Endothelial cell of umbilical vein (primary cell): ENCODE measurements around the gene RRM1. TPM values are rescaled to one million over a fixed set of nuclear protein-coding genes. Genes with fewer than 3 reads are reported as not detected.

Experiments
- BruUV-seq: library from RNA; stranded (reverse); fragments of 400-500 nt; replicated peaks from 2 replicates; lab custom pipeline; 2021; lab: Mats Ljungman, UMichigan
- CTCF ChIA-PET: fragments of 300-600, 350-600 bp; sonication (Branson Sonifier 250); formaldehyde crosslinking; loops from one replicate; lab custom pipeline; 2021; ENCODE audit warnings: antibody characterized with exemption, inconsistent platforms; lab: Charles Lee
- POLR2A ChIA-PET: fragments of 300-600, 350-600 bp; sonication (Branson Sonifier 250); formaldehyde crosslinking; loops from one replicate; lab custom pipeline; 2021; ENCODE audit warnings: antibody characterized with exemption, inconsistent platforms; lab: Charles Lee
- DNase-seq: peaks from one replicate; pipeline ENCODE4 v3.0.0-alpha.2; 2011; ENCODE audit warnings: low read depth, low spot score
- FAIRE-seq: peaks from 2 replicates; lab custom pipeline; 2011; peaks lifted over from hg19 to GRCh38; lab: Jason Lieb, UNC
- H2AFZ ChIP-seq: 2 replicates; pipeline ENCODE4 v1.6.0; 2012; ENCODE audit warnings: low read depth, low read length, control low read depth, inconsistent platforms
- H3K27ac ChIP-seq: 2 replicates; pipeline ENCODE4 v1.5.1; 2011; ENCODE audit warnings: low read depth, mild to moderate bottlenecking, control low read depth, low read length, moderate library complexity; ENCODE audit not compliant: insufficient read depth
- H3K27me3 ChIP-seq, 2 experiments: 2 replicates each; pipeline versions ENCODE4 v1.6.0 to v1.6.1; 2011; ENCODE audit warnings: low read length in 2 of 2, mixed read lengths in 1 of 2; ENCODE audit not compliant: control insufficient read depth in 2 of 2, insufficient read depth in 2 of 2
- H3K36me3 ChIP-seq, 2 experiments: 2 replicates in 1 of 2; 3 replicates in 1 of 2; pipeline ENCODE4 v1.5.1; 2011; ENCODE audit warnings: low read length in 2 of 2, mild to moderate bottlenecking in 1 of 2, moderate library complexity in 1 of 2; ENCODE audit not compliant: control insufficient read depth in 2 of 2, insufficient read depth in 2 of 2; ENCODE audit errors: extremely low read depth in 1 of 2
- H3K4me1 ChIP-seq: 3 replicates; pipeline ENCODE4 v1.5.1; 2011; ENCODE audit warnings: mild to moderate bottlenecking, low read length; ENCODE audit not compliant: control insufficient read depth, insufficient read depth; ENCODE audit errors: extremely low read depth
- H3K4me2 ChIP-seq: 2 replicates; pipeline ENCODE4 v1.6.1; 2011; ENCODE audit warnings: low read length, control low read depth, mixed read lengths; ENCODE audit not compliant: insufficient read depth
- H3K4me3 ChIP-seq, 3 experiments: fragments of 200-600 bp in 1 of 3; sonication (generic), shearing (Covaris generic) in 1 of 3; replicated peaks in 1 of 3; 2 replicates each; pipeline ENCODE4 v1.5.1; 2011 to 2016; ENCODE audit warnings: control low read depth in 3 of 3, low read length in 3 of 3, mild to moderate bottlenecking in 2 of 3, inconsistent platforms in 1 of 3, low read depth in 1 of 3, moderate library complexity in 1 of 3; ENCODE audit not compliant: insufficient read depth in 1 of 3
- H3K79me2 ChIP-seq: 2 replicates; pipeline ENCODE4 v1.6.0; 2012; ENCODE audit warnings: low read length, inconsistent platforms; ENCODE audit not compliant: control insufficient read depth, insufficient read depth
- H3K9ac ChIP-seq: replicated peaks from 2 replicates; pipeline ENCODE3; 2011; ENCODE audit warnings: low read length, control low read depth; ENCODE audit not compliant: insufficient read depth; ENCODE audit errors: extremely low read depth
- H3K9me1 ChIP-seq: replicated peaks from 3 replicates; pipeline ENCODE4 v1.6.0; 2011; ENCODE audit warnings: mild to moderate bottlenecking, low read length; ENCODE audit not compliant: control insufficient read depth, insufficient read depth; ENCODE audit errors: extremely low read depth
- H3K9me3 ChIP-seq: replicated peaks from 2 replicates; pipeline ENCODE4 v1.5.1; 2012; ENCODE audit warnings: low read length, inconsistent platforms; ENCODE audit not compliant: control insufficient read depth, insufficient read depth
- H4K20me1 ChIP-seq: replicated peaks from 2 replicates; pipeline ENCODE3; 2011; ENCODE audit warnings: mild to moderate bottlenecking, low read length; ENCODE audit not compliant: control insufficient read depth, insufficient read depth; ENCODE audit errors: extremely low read depth
- EZH2 ChIP-seq: IDR thresholded peaks from 2 replicates; pipeline ENCODE4 v1.6.1; 2012; ENCODE audit warnings: borderline replicate concordance, low read depth, mild to moderate bottlenecking, moderate library complexity, low read length, inconsistent platforms; ENCODE audit not compliant: severe bottlenecking
- FOS ChIP-seq: IDR thresholded peaks from 2 replicates; pipeline ENCODE4 v1.6.1; 2011; ENCODE audit warnings: mild to moderate bottlenecking, low read length, moderate library complexity, borderline replicate concordance; ENCODE audit not compliant: insufficient read depth
- GATA2 ChIP-seq: IDR thresholded peaks from 2 replicates; pipeline ENCODE4 v1.7.0; 2011; ENCODE audit warnings: low read depth, mild to moderate bottlenecking, moderate library complexity, mixed read lengths, low read length; ENCODE audit not compliant: insufficient read length, insufficient read depth
- JUN ChIP-seq: IDR thresholded peaks from 2 replicates; pipeline ENCODE4 v1.6.1; 2011; ENCODE audit warnings: borderline replicate concordance, low read depth; ENCODE audit not compliant: insufficient read length, insufficient read depth
- MYC ChIP-seq: IDR thresholded peaks from one replicate; pipeline ENCODE4 v1.6.1; 2011; ENCODE audit warnings: mild to moderate bottlenecking, low read depth, low read length
- POLR2A ChIP-seq: IDR thresholded peaks from 2 replicates; pipeline ENCODE4 v1.6.1; 2012; ENCODE audit warnings: low read depth, mild to moderate bottlenecking, control low read depth, low read length
- POLR2AphosphoS5 ChIP-seq: IDR thresholded peaks from 2 replicates; pipeline ENCODE4 v1.6.1; 2012; ENCODE audit warnings: low read depth, mild to moderate bottlenecking, control low read depth, low read length, moderate library complexity; ENCODE audit not compliant: insufficient read depth
- dilution Hi-C: fragments of 300-500 bp; cut with MboI; formaldehyde crosslinking; loops from one replicate; pipeline ENCODE4 v1.15.0; 2019; ENCODE audit warnings: low sequenced_read_pairs; ENCODE audit not compliant: extremely low pct_ligation_motif_present
- intact Hi-C: fragments of 100-400 bp; cut with micrococcal nuclease; formaldehyde crosslinking; loops from one replicate; pipeline ENCODE4 v1.10.0; 2022
- polyA plus RNA-seq, 4 experiments: library from polyadenylated mRNA; depleted of rRNA in 3 of 4; stranded (reverse) in 3 of 4; unstranded in 1 of 4; fragments of >200 nt; gene quantifications; 2 replicates each; pipeline versions ENCODE4 v1.2.1 to v1.2.3, GENCODE V29; 2011 to 2012; ENCODE audit warnings: missing spikeins in 1 of 4
- total RNA-seq: library from RNA; stranded (reverse); gene quantifications from 2 replicates; pipeline ENCODE4 v1.2.3, GENCODE V29; 2021
- TF ChIP-seq, protein P1 (sequence below), 2 donors: IDR thresholded peaks; 1 replicate in 1 of 2; 2 replicates in 1 of 2; pipeline ENCODE4 v1.5.1; 2011; ENCODE audit warnings: low read length in 2 of 2, mild to moderate bottlenecking in 2 of 2, moderate library complexity in 2 of 2, control low read depth in 1 of 2, inconsistent platforms in 1 of 2, low read depth in 1 of 2; ENCODE audit not compliant: insufficient read depth in 1 of 2; ENCODE audit errors: extremely low read depth in 1 of 2
- TF ChIP-seq, protein P2 (sequence below): IDR thresholded peaks from 2 replicates; pipeline ENCODE4 v1.6.1; 2011; ENCODE audit not compliant: insufficient read depth, insufficient read length

Gene RRM1
- total and polyA plus RNA-seq, 2 donors (not counting 3 experiments of a cell fraction or from before 2014, with no cell fraction given), result 55.3 to 112 TPM

DNA sequence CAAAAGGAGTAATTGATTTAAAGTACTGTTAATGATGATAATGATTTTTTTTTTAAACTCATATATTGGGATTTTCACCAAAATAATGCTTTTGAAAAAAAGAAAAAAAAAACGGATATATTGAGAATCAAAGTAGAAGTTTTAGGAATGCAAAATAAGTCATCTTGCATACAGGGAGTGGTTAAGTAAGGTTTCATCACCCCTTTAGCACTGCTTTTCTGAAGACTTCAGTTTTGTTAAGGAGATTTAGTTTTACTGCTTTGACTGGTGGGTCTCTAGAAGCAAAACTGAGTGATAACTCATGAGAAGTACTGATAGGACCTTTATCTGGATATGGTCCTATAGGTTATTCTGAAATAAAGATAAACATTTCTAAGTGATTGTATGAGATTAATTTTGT, 43.9 kb downstream of the RRM1 start:
- peaks cover 22% of the 10 kb centered on the region for H3K4me1 ChIP-seq
- H3K9ac ChIP-seq, result no peak overlapping the region
- BruUV-seq, result no TSS peak
- no peak overlapping the region for H3K4me2 ChIP-seq
- H4K20me1 ChIP-seq, result no peaks in the 10 kb centered on the region
- no peak for FAIRE-seq
- H3K36me3 ChIP-seq, result peaks cover 0 to 3% of the 10 kb centered on the region in 2 experiments
- H3K4me3 ChIP-seq, result no peak overlapping the region
- no peaks in the 10 kb centered on the region for H3K9me3 ChIP-seq
- H3K27me3 ChIP-seq, result no peaks in the 10 kb centered on the region
- dilution Hi-C loops (no loop called here), intact Hi-C loops (no loop called here)
- H3K79me2 ChIP-seq, result no peaks in the 10 kb centered on the region
- no peak for TF ChIP-seq MYC
- no peak for TF ChIP-seq FOS
- TF ChIP-seq, protein P1, sequence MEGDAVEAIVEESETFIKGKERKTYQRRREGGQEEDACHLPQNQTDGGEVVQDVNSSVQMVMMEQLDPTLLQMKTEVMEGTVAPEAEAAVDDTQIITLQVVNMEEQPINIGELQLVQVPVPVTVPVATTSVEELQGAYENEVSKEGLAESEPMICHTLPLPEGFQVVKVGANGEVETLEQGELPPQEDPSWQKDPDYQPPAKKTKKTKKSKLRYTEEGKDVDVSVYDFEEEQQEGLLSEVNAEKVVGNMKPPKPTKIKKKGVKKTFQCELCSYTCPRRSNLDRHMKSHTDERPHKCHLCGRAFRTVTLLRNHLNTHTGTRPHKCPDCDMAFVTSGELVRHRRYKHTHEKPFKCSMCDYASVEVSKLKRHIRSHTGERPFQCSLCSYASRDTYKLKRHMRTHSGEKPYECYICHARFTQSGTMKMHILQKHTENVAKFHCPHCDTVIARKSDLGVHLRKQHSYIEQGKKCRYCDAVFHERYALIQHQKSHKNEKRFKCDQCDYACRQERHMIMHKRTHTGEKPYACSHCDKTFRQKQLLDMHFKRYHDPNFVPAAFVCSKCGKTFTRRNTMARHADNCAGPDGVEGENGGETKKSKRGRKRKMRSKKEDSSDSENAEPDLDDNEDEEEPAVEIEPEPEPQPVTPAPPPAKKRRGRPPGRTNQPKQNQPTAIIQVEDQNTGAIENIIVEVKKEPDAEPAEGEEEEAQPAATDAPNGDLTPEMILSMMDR (IDR thresholded peaks at IDR 0.05; ENCODE audit: extremely low read depth in 1 of 2, insufficient read depth in 1 of 2, low read depth in 1 of 2, low read length in 2 of 2), result no peak
- no peak for TF ChIP-seq POLR2AphosphoS5
- TF ChIP-seq, protein P2, sequence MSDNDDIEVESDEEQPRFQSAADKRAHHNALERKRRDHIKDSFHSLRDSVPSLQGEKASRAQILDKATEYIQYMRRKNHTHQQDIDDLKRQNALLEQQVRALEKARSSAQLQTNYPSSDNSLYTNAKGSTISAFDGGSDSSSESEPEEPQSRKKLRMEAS, result no peak
- no peak for TF ChIP-seq EZH2
- TF ChIP-seq POLR2A, result no peak
- TF ChIP-seq GATA2, result no peak
- TF ChIP-seq JUN, result no peak
- CTCF ChIA-PET, result no interaction called here
- no peak overlapping the region for H2AFZ ChIP-seq
- no peak overlapping the region for H3K27ac ChIP-seq
- no peaks in the 10 kb centered on the region for H3K9me1 ChIP-seq
- POLR2A ChIA-PET, result no interaction called here
- DNase-seq, result no peak
